NCI-H446 (cell line): Measurements from ENCODE around the gene PCDHGC5.

Source experiments
- DNase-seq, 2 experiments: peaks; one replicate each; lab custom pipeline; 2025; lab: John Stamatoyannopoulos, UW

Gene PCDHGC5

GRCh38 chr5:141529873-141530272, 41.0 kb downstream of the PCDHGC5 start:
- no peak for DNase-seq

- DNase-seq = no peak
These were observed 43.8 kb downstream of the PCDHGC5 start for GRCh38 chr5:141532726-141533125.

- DNase-seq = no peak
These were observed 45.0 kb downstream of the PCDHGC5 start for GRCh38 chr5:141533897-141534296.

GRCh38 chr5:141534492-141535213, 45.8 kb downstream of the PCDHGC5 start:
- no peak for DNase-seq
